Transverse colon (tissue), 4 donors: Measurements from ENCODE around the gene SNPH. TPM values are rescaled to one million over a fixed set of nuclear protein-coding genes. Genes with fewer than 3 reads are reported as not detected.

Source experiments
- DNase-seq: peaks from one replicate; pipeline ENCODE4 v3.0.0-alpha.2; 2019
- H3K27ac ChIP-seq, 4 donors: fragments of 200-600 bp; sonication (generic); 2 replicates each; pipeline ENCODE4 v1.5.1; 2016 to 2018; ENCODE audit warnings: inconsistent platforms in 4 of 4
- H3K27me3 ChIP-seq: fragments of 200-600 bp; sonication (generic); 2 replicates; pipeline ENCODE4 v1.5.1; 2017; ENCODE audit warnings: inconsistent platforms
- H3K36me3 ChIP-seq, 4 donors: fragments of 200-600 bp; sonication (generic); 2 replicates each; pipeline ENCODE4 v1.5.1; 2017 to 2019; ENCODE audit warnings: inconsistent platforms in 4 of 4
- H3K4me1 ChIP-seq, 4 donors: fragments of 200-600 bp; sonication (generic); 2 replicates each; pipeline ENCODE4 v1.5.1; 2017 to 2020; ENCODE audit warnings: inconsistent platforms in 4 of 4
- H3K4me3 ChIP-seq, 4 donors: fragments of 200-600 bp; sonication (generic); 1 replicate in 1 of 4; 2 replicates in 3 of 4; pipeline versions ENCODE4 v1.5.1 to v1.6.1; 2017 to 2019; ENCODE audit warnings: inconsistent platforms in 4 of 4
- H3K9me3 ChIP-seq, 2 donors: fragments of 200-600 bp; sonication (generic); 2 replicates each; pipeline ENCODE4 v1.5.1; 2017 to 2019; ENCODE audit warnings: inconsistent platforms in 2 of 2
- EP300 ChIP-seq: sonication (generic); formaldehyde crosslinking; IDR thresholded peaks from one replicate; pipeline ENCODE4 v1.6.1; 2017; ENCODE audit warnings: antibody characterized with exemption, low read depth
- POLR2A ChIP-seq: fragments of 450-650 bp; IDR thresholded peaks from one replicate; pipeline ENCODE4 v1.6.1; 2016; ENCODE audit warnings: antibody characterized with exemption, mild to moderate bottlenecking, moderate library complexity
- POLR2AphosphoS5 ChIP-seq, 3 donors: sonication (generic); formaldehyde crosslinking; IDR thresholded peaks; one replicate each; pipeline ENCODE4 v1.6.1; 2016; ENCODE audit warnings: antibody characterized with exemption in 3 of 3
- WGBS, 2 donors: methylation state at CpG; one replicate each; pipeline ENCODE4 v1.1.5; 2018; ENCODE audit warnings: low coverage in 1 of 2; 5-methylcytosine and 5-hydroxymethylcytosine counted together
- in situ Hi-C, 4 donors: fragments of 200-750 bp; cut with MboI; loops; one replicate each; pipeline versions ENCODE4 v1.15.0 to v1.15.1; 2017; ENCODE audit warnings: low sequenced_read_pairs in 3 of 4, low pct_ligation_motif_present in 1 of 4, low pct_unique_long_range_greater_than_20kb in 1 of 4
- intact Hi-C: fragments of 100-400 bp; cut with DNase I; formaldehyde crosslinking; loops from one replicate; pipeline ENCODE4 v1.15.1; 2023; ENCODE audit warnings: low total_unique reads
- total RNA-seq, 4 donors: library from RNA; depleted of rRNA; stranded (reverse); fragments of >200 nt; gene quantifications; one replicate each; pipeline ENCODE4 v1.1.0, GENCODE V29; 2016
- TF ChIP-seq, protein P1 (sequence below), 5 experiments: fragments of 200-600 bp in 3 of 5; fragments of 450-650 bp in 2 of 5; sonication (generic) in 3 of 5; IDR thresholded peaks; 1 replicate in 2 of 5; 2 replicates in 3 of 5; pipeline ENCODE4 v1.5.1; 2016 to 2017; ENCODE audit warnings: antibody characterized with exemption in 5 of 5, inconsistent platforms in 3 of 5, mild to moderate bottlenecking in 2 of 5, moderate library complexity in 1 of 5

Gene SNPH
- total RNA-seq, 4 donors from 2014 or later: 2.2 to 2.6 (median 2.3) TPM

DNA sequence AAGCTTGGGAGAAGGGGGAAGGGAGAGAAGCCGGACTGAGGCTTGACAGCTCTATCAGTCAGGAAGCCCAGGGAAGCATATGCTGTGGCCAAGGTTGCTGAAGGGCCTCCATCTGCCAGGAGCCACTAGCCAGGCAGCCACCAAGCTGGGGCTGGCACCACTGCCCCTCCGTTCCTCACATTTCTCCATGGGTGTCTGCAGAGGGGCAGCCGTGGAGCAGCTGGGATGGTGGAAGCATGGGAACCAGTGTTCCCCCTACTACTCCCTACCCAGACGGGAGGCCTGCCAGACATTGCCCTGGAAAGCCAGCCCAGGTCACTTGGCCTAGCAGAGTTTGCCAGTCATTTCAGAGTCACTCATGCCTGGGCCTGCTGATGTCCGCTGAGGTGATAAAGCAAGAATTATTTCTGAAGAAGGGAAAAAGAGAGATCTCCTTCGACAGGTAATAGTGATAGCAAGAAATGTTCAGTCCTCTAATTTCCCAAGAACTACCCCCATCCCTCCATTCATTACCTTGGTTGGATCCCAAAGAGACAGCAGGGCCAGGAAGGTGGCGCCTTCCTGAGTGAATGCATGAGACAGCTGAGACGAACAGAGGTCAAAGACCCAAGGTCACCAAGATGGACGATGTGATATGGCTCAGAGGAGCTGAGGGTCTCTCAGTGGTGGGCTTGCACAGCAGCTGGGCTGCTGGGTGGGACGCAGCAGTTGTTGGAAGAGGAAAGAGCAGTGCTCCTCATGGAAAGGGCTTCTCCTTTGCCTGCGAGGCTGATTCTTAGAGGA is 21.9 kb downstream of the SNPH start:
- no peak overlapping the region for H3K27ac ChIP-seq
- no peak for DNase-seq
- no peaks in the 10 kb centered on the region for H3K27me3 ChIP-seq
- no peak overlapping the region for H3K4me3 ChIP-seq
- no peaks in the 10 kb centered on the region for H3K36me3 ChIP-seq
- in situ Hi-C loops (no loop called here), intact Hi-C loops (no loop called here)
- TF ChIP-seq EP300 (no peak), POLR2A (no peak), POLR2AphosphoS5 (IDR thresholded peaks at IDR 0.05) (no peak)
- TF ChIP-seq, protein P1, sequence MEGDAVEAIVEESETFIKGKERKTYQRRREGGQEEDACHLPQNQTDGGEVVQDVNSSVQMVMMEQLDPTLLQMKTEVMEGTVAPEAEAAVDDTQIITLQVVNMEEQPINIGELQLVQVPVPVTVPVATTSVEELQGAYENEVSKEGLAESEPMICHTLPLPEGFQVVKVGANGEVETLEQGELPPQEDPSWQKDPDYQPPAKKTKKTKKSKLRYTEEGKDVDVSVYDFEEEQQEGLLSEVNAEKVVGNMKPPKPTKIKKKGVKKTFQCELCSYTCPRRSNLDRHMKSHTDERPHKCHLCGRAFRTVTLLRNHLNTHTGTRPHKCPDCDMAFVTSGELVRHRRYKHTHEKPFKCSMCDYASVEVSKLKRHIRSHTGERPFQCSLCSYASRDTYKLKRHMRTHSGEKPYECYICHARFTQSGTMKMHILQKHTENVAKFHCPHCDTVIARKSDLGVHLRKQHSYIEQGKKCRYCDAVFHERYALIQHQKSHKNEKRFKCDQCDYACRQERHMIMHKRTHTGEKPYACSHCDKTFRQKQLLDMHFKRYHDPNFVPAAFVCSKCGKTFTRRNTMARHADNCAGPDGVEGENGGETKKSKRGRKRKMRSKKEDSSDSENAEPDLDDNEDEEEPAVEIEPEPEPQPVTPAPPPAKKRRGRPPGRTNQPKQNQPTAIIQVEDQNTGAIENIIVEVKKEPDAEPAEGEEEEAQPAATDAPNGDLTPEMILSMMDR (IDR thresholded peaks at IDR 0.05): no peak
- no peaks in the 10 kb centered on the region for H3K9me3 ChIP-seq
- no peaks in the 10 kb centered on the region for H3K4me1 ChIP-seq
- 74 to 93% methylated on average over 3 to 10 of the region's 11 CpGs for WGBS, 2 donors

DNA sequence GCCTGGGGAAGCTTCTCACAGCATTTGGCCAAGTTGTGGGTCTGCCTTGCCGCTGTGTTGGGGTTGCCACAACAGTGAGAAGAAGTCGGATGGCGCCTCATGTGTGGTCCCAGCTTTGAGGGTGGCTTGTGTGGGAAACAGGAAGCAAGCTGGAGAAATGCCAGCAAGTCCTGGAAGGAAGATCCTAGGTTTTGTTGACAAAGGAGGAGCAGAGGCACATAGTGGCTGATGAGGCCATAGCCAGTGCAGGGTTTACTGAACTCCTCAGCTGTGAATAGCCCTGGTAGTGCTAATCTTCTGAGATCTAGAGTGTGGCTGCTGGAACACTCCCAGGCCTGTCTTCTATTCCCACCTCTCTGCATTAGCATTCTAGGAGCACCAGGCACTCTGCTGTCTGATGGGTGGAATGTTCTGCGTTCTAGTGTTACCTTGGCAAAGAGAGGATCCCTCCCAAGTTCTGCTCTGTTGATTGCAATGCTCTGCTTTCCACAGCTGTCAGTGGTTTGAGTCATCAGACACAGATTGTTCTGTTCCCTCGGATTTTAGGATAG is 25.2 kb downstream of the SNPH start:
- H3K9me3 ChIP-seq: no peaks in the 10 kb centered on the region
- H3K4me1 ChIP-seq: no peaks in the 10 kb centered on the region
- no peak overlapping the region for H3K4me3 ChIP-seq
- DNase-seq: no peak
- in situ Hi-C loops: no loop called here
- H3K27me3 ChIP-seq: no peaks in the 10 kb centered on the region
- 50 to 74% methylated on average over 1 to 5 of the region's 5 CpGs for WGBS, 2 donors
- no peaks in the 10 kb centered on the region for H3K36me3 ChIP-seq
- intact Hi-C loops: no loop called here
- no peak overlapping the region for H3K27ac ChIP-seq
- TF ChIP-seq POLR2A (no peak), EP300 (no peak), POLR2AphosphoS5 (IDR thresholded peaks at IDR 0.05) (no peak)
- TF ChIP-seq, protein P1 (IDR thresholded peaks at IDR 0.05): no peak

DNA sequence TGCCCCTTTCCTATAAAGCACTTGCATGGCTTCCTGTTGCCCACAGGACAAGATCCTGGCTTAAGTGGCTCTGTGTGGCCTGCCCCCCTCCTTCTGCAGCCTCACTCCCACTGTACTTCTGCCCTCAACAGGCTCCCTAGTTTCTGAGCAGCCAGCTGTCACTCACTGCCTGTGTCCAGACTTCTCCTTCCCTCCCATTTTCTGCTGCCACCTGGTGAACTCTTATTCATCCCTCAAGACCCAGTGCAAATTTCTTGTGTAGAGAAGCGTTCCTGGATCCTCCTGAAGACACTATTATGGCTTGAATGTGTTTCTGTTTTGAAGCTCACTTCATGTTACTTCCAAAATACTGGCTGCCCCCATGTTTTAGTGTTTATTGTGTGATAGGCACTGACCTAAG is 26.5 kb downstream of the SNPH start:
- no peak for DNase-seq
- no peaks in the 10 kb centered on the region for H3K36me3 ChIP-seq
- TF ChIP-seq POLR2AphosphoS5 (IDR thresholded peaks at IDR 0.05) (no peak), EP300 (no peak), POLR2A (no peak)
- TF ChIP-seq, protein P1 (IDR thresholded peaks at IDR 0.05): no peak
- H3K4me1 ChIP-seq: no peaks in the 10 kb centered on the region
- no peak overlapping the region for H3K4me3 ChIP-seq
- intact Hi-C loops: no loop called here
- in situ Hi-C loops: no loop called here
- H3K27ac ChIP-seq: no peak overlapping the region
- H3K9me3 ChIP-seq: no peaks in the 10 kb centered on the region
- WGBS, 2 donors: 78 to 96% methylated on average over 1 of the region's 1 CpG
- H3K27me3 ChIP-seq: no peaks in the 10 kb centered on the region

DNA sequence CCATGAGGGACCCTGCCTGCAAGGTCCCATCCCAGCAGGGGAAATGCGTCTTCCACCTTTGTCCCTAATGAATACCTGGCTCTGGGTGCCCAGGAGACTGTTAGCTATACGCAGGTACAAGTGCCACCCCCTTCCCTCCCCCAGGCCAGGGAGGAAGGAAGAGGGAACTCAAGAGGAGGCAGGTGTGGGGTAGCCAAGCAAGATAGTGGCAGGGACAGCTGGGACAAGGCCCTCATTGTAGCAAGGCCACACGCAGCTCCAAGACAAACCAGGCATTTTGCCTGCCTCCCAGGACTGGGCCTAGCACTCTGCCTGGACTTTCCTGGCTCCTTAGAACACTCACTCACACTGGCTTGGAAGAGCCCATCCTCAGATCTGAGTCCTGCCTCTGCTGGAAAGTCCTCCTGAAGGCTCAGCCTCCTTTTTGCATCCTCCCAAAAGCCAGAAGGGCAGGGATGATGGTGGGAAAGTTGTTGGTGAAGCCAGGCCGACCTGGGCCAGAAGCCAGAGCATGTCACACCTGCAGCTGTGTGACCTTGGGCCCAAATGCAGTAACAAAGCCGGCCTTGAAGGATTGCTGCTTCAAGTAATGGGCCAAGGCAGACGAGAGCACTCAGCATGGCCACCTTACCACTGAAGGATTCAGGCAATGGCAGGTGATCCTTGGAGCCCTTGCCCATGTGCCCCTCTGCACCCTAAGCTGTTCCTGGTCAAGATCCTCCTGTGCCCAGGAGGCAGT is 27.7 kb downstream of the SNPH start:
- intact Hi-C loops: no loop called here
- no peak for DNase-seq
- in situ Hi-C loops: no loop called here
- no peak overlapping the region for H3K27ac ChIP-seq
- H3K9me3 ChIP-seq: no peaks in the 10 kb centered on the region
- TF ChIP-seq EP300: no peak
- TF ChIP-seq POLR2AphosphoS5 (IDR thresholded peaks at IDR 0.05): no peak
- TF ChIP-seq POLR2A: no peak
- TF ChIP-seq, protein P1 (IDR thresholded peaks at IDR 0.05): no peak
- H3K4me3 ChIP-seq: no peak overlapping the region
- H3K27me3 ChIP-seq: no peaks in the 10 kb centered on the region
- 60% methylated on average over 6 of the region's 6 CpGs; no CpG with 5 or more reads in 1 of the 2 donors for WGBS, 2 donors
- H3K4me1 ChIP-seq: no peaks in the 10 kb centered on the region
- H3K36me3 ChIP-seq: no peaks in the 10 kb centered on the region
